GM10266 (cell line): Measurements from ENCODE around the gene HPS6.

Experiments
- DNase-seq: peaks from one replicate; pipeline ENCODE4 v3.0.0; 2012; ENCODE audit errors: extremely low spot score
- CTCF ChIP-seq: IDR thresholded peaks from 2 replicates; pipeline ENCODE4 v1.5.1; 2012; ENCODE audit warnings: mild to moderate bottlenecking, low read depth; ENCODE audit not compliant: control insufficient read depth, insufficient read depth; ENCODE audit errors: missing control alignments

Gene HPS6

GRCh38 chr10:102064503-102064867 lies 664 bp upstream of the HPS6 start:
- TF ChIP-seq CTCF, result no peak
- DNase-seq, result no peak

- no peak for DNase-seq
- TF ChIP-seq CTCF, result peak; percentile 17
These were observed 631 bp downstream of the HPS6 start for GRCh38 chr10:102065561-102066398.

- DNase-seq, result no peak
- TF ChIP-seq CTCF, result no peak
These were observed 1.4 kb downstream of the HPS6 start for GRCh38 chr10:102066399-102067088.

GRCh38 chr10:102067091-102067916 lies 2.2 kb downstream of the HPS6 start:
- no peak for DNase-seq
- no peak for TF ChIP-seq CTCF

GRCh38 chr10:102068216-102068615 lies 3.1 kb downstream of the HPS6 start:
- no peak for DNase-seq
- no peak for TF ChIP-seq CTCF

GRCh38 chr10:102069071-102069470 lies 3.9 kb downstream of the HPS6 start:
- DNase-seq, result no peak
- no peak for TF ChIP-seq CTCF
